Activated CD4-positive, CD25-positive, alpha-beta regulatory T cell treated with anti-CD3 and anti-CD28 coated beads, Interleukin-2, amount 50 U/mL, for 16 hours (primary cell): Measurements from ENCODE around the gene MYCN.
"Not testable (repeated sequence)": the region's sequence is repeated elsewhere in the genome, so short reads cannot be mapped to it uniquely, and the experiment has no call there.

Experiments
- DNase-seq: peaks from one replicate; pipeline ENCODE4 v3.0.0-alpha.2; 2020; ENCODE audit warnings: low read depth, low spot score

MYCN gene

DNA sequence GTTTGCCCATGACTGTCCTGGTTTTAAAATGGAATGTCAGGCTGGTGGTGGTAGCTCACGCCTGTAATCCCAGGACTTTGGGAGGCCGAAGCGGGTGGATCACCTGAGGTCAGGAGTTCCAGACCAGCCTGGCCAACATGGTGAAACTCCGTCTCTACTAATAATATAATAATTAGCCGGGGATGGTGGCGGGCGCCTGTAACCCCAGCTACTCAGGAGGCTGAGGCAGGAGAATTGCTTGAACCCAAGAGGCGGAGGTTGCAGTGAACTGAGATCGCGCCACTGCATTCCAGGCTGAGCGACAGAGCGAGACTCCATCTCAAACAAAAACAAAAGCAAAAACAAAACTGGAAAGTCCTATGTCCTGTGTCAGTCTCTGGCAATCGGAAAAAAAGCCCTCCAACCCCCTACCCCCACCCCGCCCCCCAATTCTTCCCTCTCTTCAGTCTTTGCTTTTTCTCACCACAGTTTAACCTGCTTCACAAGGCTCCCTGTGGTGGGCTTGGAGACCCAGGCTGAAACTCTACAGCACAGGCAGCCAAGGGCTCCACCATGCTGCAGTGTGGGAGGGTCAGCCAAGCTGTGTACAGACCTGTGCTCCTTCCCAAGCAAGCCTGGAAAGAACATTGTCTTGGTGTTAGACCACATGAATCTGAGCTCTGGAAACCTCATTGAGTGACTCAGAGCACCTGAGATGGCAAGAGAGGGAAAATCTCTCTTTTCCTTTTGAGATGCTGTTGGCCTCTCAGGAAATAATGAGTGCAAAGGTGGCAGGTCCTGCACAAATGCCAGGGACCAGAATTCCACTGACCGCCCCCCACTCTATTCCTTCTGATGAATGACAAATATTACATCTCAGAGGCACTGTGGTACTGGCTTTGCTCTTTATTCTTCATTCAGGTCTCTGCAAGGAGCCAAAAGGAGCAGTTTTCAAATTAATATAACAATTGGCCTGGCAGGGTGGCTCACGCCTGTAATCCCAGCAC is 16.7 kb downstream of the MYCN start:
- DNase-seq: no peak

DNA sequence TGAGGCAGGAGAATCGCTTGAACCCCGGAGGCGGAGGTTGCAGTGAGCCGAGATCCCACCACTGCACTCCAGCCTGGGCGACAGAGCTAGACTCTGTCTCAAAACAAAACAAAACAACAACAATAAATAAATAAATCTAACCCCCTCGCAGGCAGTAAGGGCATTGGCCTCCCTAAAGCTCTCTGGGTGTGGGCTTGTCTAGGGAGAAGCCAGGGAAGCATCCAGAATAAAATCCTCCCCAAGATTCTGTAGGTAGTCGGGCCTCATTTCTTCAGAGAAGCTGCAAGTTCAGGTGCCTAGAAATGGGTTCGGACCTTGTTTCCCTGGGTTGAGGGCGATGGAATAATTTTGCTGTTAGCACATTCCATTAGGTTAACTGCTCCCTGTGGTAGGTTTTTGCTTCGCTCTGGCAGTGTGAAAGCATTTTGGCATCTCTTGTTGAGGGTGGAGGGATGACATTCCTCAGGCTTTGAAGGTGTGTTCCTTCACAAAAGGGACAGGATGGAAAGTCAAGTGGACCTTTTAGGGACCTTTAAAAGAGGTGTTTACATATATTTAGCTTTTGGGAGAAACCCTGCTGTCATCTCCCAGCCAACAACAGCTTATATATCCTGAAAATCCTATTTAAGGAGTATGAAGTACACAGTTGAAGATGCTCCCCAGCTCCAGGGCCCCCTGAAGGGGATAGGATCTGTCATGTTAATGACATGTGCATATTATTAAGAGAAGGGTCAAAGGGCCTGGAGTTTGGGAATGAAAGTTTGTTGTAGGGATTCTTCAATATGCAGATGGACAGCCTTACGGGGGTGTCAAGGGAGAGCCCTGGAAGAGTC is 17.7 kb downstream of the MYCN start:
- DNase-seq: no peak

DNA sequence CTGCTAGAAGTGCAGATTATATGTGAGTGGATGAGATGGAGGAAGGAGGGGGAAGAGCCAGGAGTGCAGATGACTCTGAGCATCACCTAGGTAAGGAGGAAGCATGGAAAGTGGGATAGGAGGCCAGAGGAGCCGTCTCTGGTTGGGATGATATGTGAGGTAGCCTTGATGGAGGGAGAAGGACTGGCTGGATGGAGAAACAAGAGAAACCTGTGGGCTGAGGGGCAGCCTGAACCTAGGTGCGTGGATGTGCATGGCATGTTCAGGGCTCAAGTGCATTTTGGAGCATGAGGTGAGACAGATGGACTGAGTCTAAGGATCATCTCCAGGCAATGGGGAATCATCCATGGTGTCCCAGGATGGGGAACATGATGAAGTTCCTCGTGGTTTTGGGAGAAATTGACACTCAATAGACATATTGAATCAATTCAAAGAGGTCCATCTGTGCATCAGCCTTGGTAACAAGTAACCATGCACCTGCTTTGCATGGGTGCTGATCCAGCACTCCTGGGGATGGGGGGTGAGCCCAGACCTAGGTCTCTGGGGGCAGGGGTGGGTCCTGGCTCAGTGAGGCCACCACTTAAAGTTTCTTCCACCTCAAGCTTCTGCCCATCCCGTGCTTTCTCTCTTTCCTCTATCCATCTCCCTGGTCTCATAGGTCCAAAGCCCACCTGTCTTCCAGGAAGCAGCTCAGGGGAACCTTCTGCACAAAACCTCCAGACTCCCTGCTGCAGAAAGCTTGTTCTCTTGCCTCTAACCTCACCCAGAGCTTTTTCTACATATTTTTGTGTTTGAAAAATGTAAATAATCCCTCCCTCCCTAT is 19.2 kb downstream of the MYCN start:
- no peak for DNase-seq

DNA sequence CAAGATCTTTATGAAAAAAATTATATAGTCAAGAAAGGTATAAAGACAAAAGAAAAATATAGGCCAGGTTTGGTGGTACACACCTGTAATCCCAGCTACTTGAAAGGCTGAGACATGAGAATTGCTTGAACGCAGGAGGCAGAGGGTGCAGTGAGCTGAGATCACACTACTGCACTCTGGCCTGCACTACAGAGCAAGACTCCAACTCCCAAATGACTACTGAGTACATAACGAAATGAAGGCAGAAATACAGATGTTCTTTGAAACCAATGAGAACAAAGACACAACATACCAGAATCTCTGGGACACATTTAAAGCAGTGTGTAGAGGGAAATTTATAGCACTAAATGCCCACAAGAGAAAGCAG is 19.8 kb downstream of the MYCN start:
- not testable (repeated sequence) for DNase-seq

- DNase-seq: not testable (repeated sequence)
These were observed 23.0 kb downstream of the MYCN start for GRCh38 chr2:15963109-15963976.

- DNase-seq: no peak
These were observed 23.8 kb downstream of the MYCN start for GRCh38 chr2:15963977-15964670.

DNA sequence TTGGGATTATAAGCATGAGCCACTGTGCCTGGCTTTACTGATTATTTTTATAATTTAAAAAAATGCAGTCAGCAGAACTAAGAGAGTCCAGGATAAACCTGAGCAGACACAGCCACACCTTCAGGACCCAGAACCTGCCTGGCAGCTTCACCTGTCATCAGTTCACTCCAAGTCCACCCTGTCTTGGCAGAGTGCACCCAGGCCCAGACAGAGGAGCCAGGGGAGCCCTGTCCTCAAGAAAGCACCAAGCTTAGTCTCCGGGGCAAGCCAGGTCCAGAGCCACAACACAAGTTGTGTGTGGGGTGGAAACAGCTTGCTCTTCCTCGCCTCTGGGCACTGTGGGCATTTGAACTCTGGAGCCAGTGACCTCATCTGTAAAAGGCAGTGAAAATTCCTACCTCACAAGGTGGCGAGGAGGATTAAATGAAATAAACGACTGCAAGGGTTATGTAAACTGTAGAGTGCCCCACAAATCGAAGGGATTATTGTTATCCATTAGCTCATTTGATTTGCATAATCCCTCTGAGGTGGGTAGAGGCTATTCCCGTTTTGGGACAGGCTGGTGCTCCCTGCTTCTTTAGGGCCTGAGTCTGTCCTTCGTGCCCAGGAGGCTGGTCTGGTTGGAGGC is 24.7 kb downstream of the MYCN start:
- no peak for DNase-seq

- peak; percentile 16 for DNase-seq
These were observed 25.2 kb downstream of the MYCN start for GRCh38 chr2:15965564-15966019.

- DNase-seq: no peak
These were observed 27.3 kb downstream of the MYCN start for GRCh38 chr2:15967415-15968279.

- DNase-seq: no peak
These were observed 28.2 kb downstream of the MYCN start for GRCh38 chr2:15968280-15969178.

DNA sequence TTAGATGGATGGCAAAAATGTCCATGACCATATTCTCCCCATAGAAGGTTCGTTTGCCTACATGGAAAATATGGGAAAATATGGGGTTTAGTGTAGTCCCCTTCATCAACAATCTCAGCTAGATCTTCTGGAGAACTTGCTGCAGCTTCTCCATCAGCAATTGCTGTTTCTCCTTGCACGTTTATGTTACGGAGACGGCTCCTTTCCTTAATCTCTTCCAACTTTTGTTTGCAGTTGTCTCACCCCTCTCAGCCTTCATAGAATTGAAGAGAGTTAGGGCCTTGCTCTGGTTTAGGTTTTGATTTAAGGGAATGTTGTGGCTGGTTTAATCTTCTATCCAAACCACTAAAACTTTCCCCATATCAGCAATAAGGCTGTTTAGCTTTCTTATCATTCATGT is 28.9 kb downstream of the MYCN start:
- DNase-seq: no peak

- no peak for DNase-seq
These were observed 30.4 kb downstream of the MYCN start for GRCh38 chr2:15970701-15971100.

DNA sequence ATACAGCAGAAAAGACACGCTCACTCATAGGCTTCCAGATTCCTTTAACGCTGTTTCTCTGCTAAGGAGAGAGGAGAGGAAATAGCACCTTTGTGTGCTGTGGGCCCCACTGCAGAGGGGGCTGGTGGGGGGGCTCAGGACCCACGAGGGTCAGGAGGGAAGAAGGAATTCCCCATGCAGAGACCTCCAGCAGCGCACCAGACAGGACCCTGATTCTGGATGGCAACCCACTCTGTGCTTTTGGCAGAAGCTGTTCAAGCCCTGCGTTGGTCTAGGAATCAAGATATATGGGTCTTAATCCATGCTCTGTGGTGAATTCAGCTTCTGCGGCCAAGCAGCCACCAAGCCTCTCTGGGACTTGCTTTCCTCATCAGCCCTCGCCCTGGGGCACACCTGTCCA is 31.0 kb downstream of the MYCN start:
- DNase-seq: no peak

DNA sequence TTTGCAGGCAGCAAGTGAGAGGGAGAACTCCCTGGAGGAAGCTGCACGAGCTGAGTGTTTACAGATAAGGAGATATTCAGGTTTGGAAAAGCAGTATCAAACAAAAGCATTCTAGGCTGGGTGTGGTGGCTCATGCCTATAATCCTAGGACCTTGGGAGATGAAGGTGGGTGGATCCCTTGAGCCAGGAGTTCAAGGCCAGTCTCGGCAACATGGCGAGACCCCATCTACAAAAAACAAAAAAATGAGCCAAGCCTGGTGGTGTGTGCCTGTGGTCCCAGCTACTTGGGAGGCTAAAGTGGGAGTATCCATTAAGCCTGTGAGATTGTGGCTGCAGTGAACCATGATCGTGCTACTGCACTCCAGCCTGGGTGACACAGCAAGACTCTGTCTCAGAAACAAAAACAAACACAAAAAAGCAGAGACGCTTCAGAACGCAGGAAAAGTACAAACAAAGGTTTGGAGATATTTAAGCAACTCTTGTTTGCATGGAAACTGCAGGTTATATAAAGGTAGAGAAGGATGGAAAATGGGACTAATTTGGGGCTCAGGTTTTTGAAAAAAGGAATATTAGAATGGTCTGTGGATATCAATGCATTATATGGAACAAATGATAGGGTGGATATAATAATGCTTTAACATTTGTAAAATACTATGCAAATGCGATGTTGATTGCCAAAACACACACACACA is 31.6 kb downstream of the MYCN start:
- DNase-seq: no peak

GRCh38 chr2:15973481-15974401 is 33.4 kb downstream of the MYCN start:
- no peak for DNase-seq
